DMS53 (cell line): ENCODE results near the gene INPP4B.
A peak's percentile ranks its signal among the peaks of the same experiment; 100 is the strongest.

Source experiments
- DNase-seq: peaks from one replicate; lab custom pipeline; 2025; lab: John Stamatoyannopoulos, UW

Gene INPP4B

GRCh38 chr4:142728233-142728632 is 117.9 kb downstream of the INPP4B start:
- no peak for DNase-seq

GRCh38 chr4:142727149-142727548 is 119.0 kb downstream of the INPP4B start:
- no peak for DNase-seq

GRCh38 chr4:142725886-142726285 is 120.2 kb downstream of the INPP4B start:
- no peak for DNase-seq

GRCh38 chr4:142721187-142721586 is 124.9 kb downstream of the INPP4B start:
- DNase-seq = no peak

GRCh38 chr4:142719854-142720541 is 126.1 kb downstream of the INPP4B start:
- DNase-seq = peak; percentile 70

- DNase-seq = no peak
These were observed 127.1 kb downstream of the INPP4B start for GRCh38 chr4:142718981-142719380.

- DNase-seq = no peak
These were observed 130.4 kb downstream of the INPP4B start for GRCh38 chr4:142715727-142716126.

- no peak for DNase-seq
These were observed 132.6 kb downstream of the INPP4B start for GRCh38 chr4:142713282-142714030.

GRCh38 chr4:142708231-142708630 is 137.9 kb downstream of the INPP4B start:
- no peak for DNase-seq

- DNase-seq = peak; percentile 2
These were observed 138.7 kb downstream of the INPP4B start for GRCh38 chr4:142707401-142707800.

GRCh38 chr4:142706381-142706780 is 139.7 kb downstream of the INPP4B start:
- DNase-seq = no peak

GRCh38 chr4:142705820-142706219 is 140.3 kb downstream of the INPP4B start:
- no peak for DNase-seq

- DNase-seq = no peak
These were observed 142.3 kb downstream of the INPP4B start for GRCh38 chr4:142703694-142704309.

GRCh38 chr4:142701017-142701416 is 145.1 kb downstream of the INPP4B start:
- no peak for DNase-seq

- DNase-seq = no peak
These were observed 145.6 kb downstream of the INPP4B start for GRCh38 chr4:142700531-142700930.

- DNase-seq = no peak
These were observed 147.5 kb downstream of the INPP4B start for GRCh38 chr4:142698552-142698951.

GRCh38 chr4:142697928-142698327 is 148.2 kb downstream of the INPP4B start:
- no peak for DNase-seq

GRCh38 chr4:142697320-142697719 is 148.8 kb downstream of the INPP4B start:
- no peak for DNase-seq

GRCh38 chr4:142696334-142697122 is 149.6 kb downstream of the INPP4B start:
- peak; percentile 25 for DNase-seq

GRCh38 chr4:142690406-142691163 is 155.5 kb downstream of the INPP4B start:
- no peak for DNase-seq

GRCh38 chr4:142687547-142688275 is 158.4 kb downstream of the INPP4B start:
- no peak for DNase-seq
